Activated B cell treated with CpG ODN at 0.5 μM for 24 hours (primary cell): Measurements from ENCODE around the gene ZNF879. TPM values are rescaled to one million over a fixed set of nuclear protein-coding genes. Genes with fewer than 3 reads are reported as not detected.

Experiments used
- ATAC-seq: fragments of 200-7000 bp; cut with Tn5 transposase; one replicate; pipeline ENCODE4 v1.10.0; 2021; ENCODE audit warnings: low read depth, mild to moderate bottlenecking, moderate library complexity
- CTCF ChIA-PET: fragments of 350-600 bp; sonication (Branson Sonifier 250); formaldehyde crosslinking; loops from one replicate; lab custom pipeline; 2021; ENCODE audit warnings: antibody characterized with exemption; lab: Charles Lee
- POLR2A ChIA-PET: fragments of 350-600 bp; sonication (Branson Sonifier 250); formaldehyde crosslinking; loops from one replicate; lab custom pipeline; 2021; ENCODE audit warnings: antibody characterized with exemption; lab: Charles Lee
- DNase-seq: peaks from one replicate; pipeline ENCODE4 v3.0.0; 2022
- H3K27ac Mint-ChIP-seq: one replicate; pipeline ENCODE4 v1.8.0; 2020; ENCODE audit warnings: mixed read lengths
- H3K27me3 Mint-ChIP-seq: one replicate; pipeline ENCODE4 v1.8.0; 2021; ENCODE audit warnings: mixed read lengths
- H3K36me3 Mint-ChIP-seq: one replicate; pipeline ENCODE4 v1.8.0; 2021; ENCODE audit warnings: low read depth, mixed read lengths
- H3K4me1 Mint-ChIP-seq: one replicate; pipeline ENCODE4 v1.8.0; 2021; ENCODE audit warnings: mixed read lengths
- H3K4me3 Mint-ChIP-seq: one replicate; pipeline ENCODE4 v1.8.0; 2020; ENCODE audit warnings: mild to moderate bottlenecking, mixed read lengths
- H3K9me3 Mint-ChIP-seq: one replicate; pipeline ENCODE4 v1.8.0; 2020; ENCODE audit warnings: mixed read lengths
- CTCF ChIP-seq: fragments of 200-600 bp; IDR thresholded peaks from one replicate; pipeline ENCODE4 v1.8.0; 2022; ENCODE audit warnings: antibody characterized with exemption, mild to moderate bottlenecking
- intact Hi-C: fragments of 100-400 bp; cut with micrococcal nuclease; formaldehyde crosslinking; loops from one replicate; pipeline ENCODE4 v1.15.1; 2024
- total RNA-seq: library from RNA; stranded (reverse); gene quantifications from 2 replicates; pipeline ENCODE4 v1.2.3, GENCODE V29; 2022

Gene ZNF879
- total RNA-seq, 1 donor from 2014 or later = 9.4 TPM

GRCh38 chr5:178994580-178995340, 28.8 kb upstream of the ZNF879 start, which contains the start of gene GRM6:
Gene GRM6 (minus strand): TSS chr5:178995320. CDS start chr5:178994944, 376 bp downstream.
- Mint-ChIP-seq H3K27me3 (peaks cover 27% of the 10 kb centered on the region), H3K9me3 (peaks cover 3% of the 10 kb centered on the region), H3K27ac (no peak within 1 kb of the TSS), H3K4me3 (no peak within 1 kb of the TSS), H3K36me3 (no peaks in the 10 kb centered on the region), H3K4me1 (no peaks in the 10 kb centered on the region)
- intact Hi-C loops = no loop called here
- DNase-seq (no peak), ATAC-seq (no peak)
- POLR2A ChIA-PET = no interaction called here
- TF ChIP-seq CTCF = no peak
- CTCF ChIA-PET = no interaction called here

DNA sequence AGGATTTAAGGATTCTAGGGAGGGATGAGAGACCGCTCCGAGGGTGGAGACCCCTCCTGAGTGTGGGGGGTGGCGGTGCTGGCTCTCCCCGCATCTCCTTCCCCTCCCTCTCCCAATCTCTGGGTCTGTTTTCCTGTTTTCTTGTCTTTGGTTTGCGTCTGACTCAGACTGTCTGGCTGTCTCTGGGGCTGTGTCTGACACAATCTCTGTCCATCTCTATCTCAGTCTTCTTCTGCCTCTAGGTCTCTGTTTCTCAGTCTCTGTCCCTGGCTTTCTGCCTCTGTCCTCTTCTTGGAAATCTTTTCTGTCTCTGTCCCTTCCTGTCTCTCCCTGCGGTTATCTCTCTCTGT, 28.3 kb upstream of the ZNF879 start:
- Mint-ChIP-seq H3K4me1 (no peaks in the 10 kb centered on the region), H3K27ac (no peak overlapping the region), H3K4me3 (no peak overlapping the region), H3K36me3 (no peaks in the 10 kb centered on the region), H3K27me3 (peaks cover 27% of the 10 kb centered on the region), H3K9me3 (no peaks in the 10 kb centered on the region)
- no peak for TF ChIP-seq CTCF
- POLR2A ChIA-PET = no interaction called here
- intact Hi-C loops = no loop called here
- CTCF ChIA-PET = no interaction called here
- no peak for DNase-seq
- ATAC-seq = no peak

- peaks cover 27% of the 10 kb centered on the region for H3K27me3 Mint-ChIP-seq
- intact Hi-C loops = no loop called here
- DNase-seq = no peak
- no peak overlapping the region for H3K4me3 Mint-ChIP-seq
- H3K27ac Mint-ChIP-seq = no peak overlapping the region
- no peaks in the 10 kb centered on the region for H3K36me3 Mint-ChIP-seq
- no peaks in the 10 kb centered on the region for H3K4me1 Mint-ChIP-seq
- H3K9me3 Mint-ChIP-seq = no peaks in the 10 kb centered on the region
- POLR2A ChIA-PET = no interaction called here
- no peak for ATAC-seq
- CTCF ChIA-PET = no interaction called here
- no peak for TF ChIP-seq CTCF
These were observed 27.4 kb upstream of the ZNF879 start for GRCh38 chr5:178996156-178996555.

- ChIA-PET POLR2A (no interaction called here), CTCF (no interaction called here)
- Mint-ChIP-seq H3K4me3 (no peak overlapping the region), H3K27ac (no peak overlapping the region), H3K27me3 (peaks cover 27% of the 10 kb centered on the region), H3K4me1 (no peaks in the 10 kb centered on the region), H3K9me3 (no peaks in the 10 kb centered on the region), H3K36me3 (no peaks in the 10 kb centered on the region)
- ATAC-seq (no peak), DNase-seq (no peak)
- intact Hi-C loops = no loop called here
- TF ChIP-seq CTCF = no peak
These were observed 26.4 kb upstream of the ZNF879 start for GRCh38 chr5:178997191-178997590.

DNA sequence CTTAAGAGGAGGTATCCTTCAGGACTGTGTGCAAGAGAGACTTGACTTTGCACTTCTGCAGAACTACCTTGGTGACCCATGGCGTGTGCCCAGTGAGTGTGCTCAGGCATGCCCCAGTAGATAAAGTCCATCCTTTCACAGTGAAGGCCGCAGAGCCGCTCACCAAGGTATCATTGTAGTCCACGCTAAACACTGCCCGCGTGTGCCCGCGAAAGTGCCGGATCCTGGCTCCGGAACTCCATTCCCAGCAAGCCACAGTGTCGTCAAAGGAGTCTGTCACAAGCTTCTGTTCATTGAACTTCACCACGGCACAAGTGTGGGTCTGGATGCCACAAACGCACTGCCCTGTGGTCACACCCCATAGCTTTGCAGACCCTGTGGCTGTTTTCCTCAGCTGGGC, 25.2 kb upstream of the ZNF879 start:
- H3K27me3 Mint-ChIP-seq = peaks cover 18% of the 10 kb centered on the region
- ChIA-PET POLR2A (no interaction called here), CTCF (no interaction called here)
- intact Hi-C loops = no loop called here
- H3K4me1 Mint-ChIP-seq = no peaks in the 10 kb centered on the region
- DNase-seq = no peak
- no peak overlapping the region for H3K27ac Mint-ChIP-seq
- H3K4me3 Mint-ChIP-seq = no peak overlapping the region
- ATAC-seq = no peak
- no peak for TF ChIP-seq CTCF
- peaks cover 3% of the 10 kb centered on the region for H3K9me3 Mint-ChIP-seq
- H3K36me3 Mint-ChIP-seq = no peaks in the 10 kb centered on the region
